ENCODE results near the gene SLC28A1.

SLC28A1 gene

DNA sequence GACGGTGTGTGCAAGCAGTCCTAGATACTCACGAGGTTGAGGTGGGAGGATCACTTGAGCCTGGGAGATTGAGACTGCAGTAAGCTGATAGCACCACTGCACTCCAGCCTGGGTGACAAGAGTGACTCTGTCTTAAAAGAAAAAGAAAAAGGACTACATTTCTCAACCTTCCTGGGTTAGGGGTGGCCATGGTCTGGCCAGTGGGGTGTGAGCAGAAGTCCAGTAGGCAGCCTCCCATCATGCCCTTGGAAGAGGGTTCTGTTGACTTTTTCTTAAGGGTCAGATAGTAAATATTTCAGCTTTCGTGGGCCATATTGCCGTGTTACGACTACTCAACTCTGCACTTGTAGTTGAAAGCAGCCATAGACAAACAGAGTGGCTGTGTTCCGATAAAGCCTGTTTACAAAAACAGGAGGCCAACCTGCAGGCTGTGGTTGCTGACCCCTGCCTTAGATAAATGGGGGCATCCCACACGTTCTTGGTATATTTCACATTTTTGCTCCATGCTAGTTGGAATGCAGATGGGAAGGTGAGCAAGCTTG lies 66.2 kb downstream of the SLC28A1 start:
- Histone ChIP-seq H3K4me1 (ENCODE audit: control insufficient read depth in 1 of 2, insufficient read depth in 2 of 2, low read length in 2 of 2) (peaks cover 0 to 8% of the 10 kb centered on the region in 2 experiments), H3K23ac (ENCODE audit: low read length) (no peak overlapping the region), H3K18ac (ENCODE audit: low read length) (no peak overlapping the region), H3K4me2 (ENCODE audit: low read length) (no peak overlapping the region), H3K9ac (ENCODE audit: low read length) (no peak overlapping the region), H3K4ac (ENCODE audit: low read depth, low read length) (no peak overlapping the region), H3K27me3 (ENCODE audit: insufficient read depth, low read length) (no peaks in the 10 kb centered on the region), H3K79me2 (ENCODE audit: control insufficient read depth, insufficient read depth, low read length, poor library complexity) (no peaks in the 10 kb centered on the region), H3K9me3 (ENCODE audit: insufficient read depth, low read depth, low read length) (no peaks in the 10 kb centered on the region), H2BK5ac (ENCODE audit: low read depth, low read length, poor library complexity) (no peak overlapping the region), H2AK5ac (ENCODE audit: low read length) (no peak overlapping the region), H3K4me3 (ENCODE audit: low read depth, low read length) (no peak overlapping the region), H3K14ac (ENCODE audit: low read length) (no peak overlapping the region), H2BK120ac (ENCODE audit: insufficient read depth, low read length, poor library complexity) (no peak overlapping the region), H4K12ac (ENCODE audit: low read depth, low read length) (no peak overlapping the region), H4K8ac (ENCODE audit: low read depth, low read length) (no peak overlapping the region), H2BK12ac (ENCODE audit: low read length) (no peak overlapping the region), H2AFZ (ENCODE audit: insufficient read depth, low read length, poor library complexity) (peak overlapping the region; percentile 38), H3K79me1 (ENCODE audit: low read length) (no peaks in the 10 kb centered on the region), H3K27ac (ENCODE audit: low read depth, low read length) (no peak overlapping the region), H4K91ac (ENCODE audit: low read depth, low read length) (no peak overlapping the region), H3K36me3 (ENCODE audit: control insufficient read depth in 1 of 2, insufficient read depth in 2 of 2, low read length in 2 of 2) (no peaks in the 10 kb centered on the region)
- DNase-seq = peak; percentile 60 to 83
- no CpG with 5 or more reads among the region's 7 CpGs for whole genome bisulfite sequencing (ENCODE audit: extremely low coverage, insufficient coverage, insufficient read length)

DNA sequence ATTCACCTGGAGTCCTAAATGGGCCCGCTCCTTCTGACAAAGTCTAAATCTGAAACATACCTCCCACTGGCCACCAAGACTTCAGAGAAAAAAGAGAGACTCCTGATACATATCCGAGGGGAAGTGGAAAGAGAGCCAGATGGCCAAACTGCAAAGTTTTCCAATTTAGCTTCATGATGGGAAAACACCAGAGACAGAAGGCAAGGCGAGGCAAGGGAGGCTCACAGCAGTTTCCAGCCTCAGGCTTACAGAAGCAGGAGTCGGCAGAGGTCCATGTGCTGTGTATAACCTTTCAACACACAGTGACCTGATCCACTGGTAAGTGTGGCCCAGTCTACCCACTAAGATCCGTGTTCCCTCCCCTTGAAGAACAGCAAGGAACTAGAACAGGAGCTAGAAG lies 67.3 kb downstream of the SLC28A1 start:
- Histone ChIP-seq H4K91ac (ENCODE audit: low read depth, low read length) (no peak overlapping the region), H2BK120ac (ENCODE audit: insufficient read depth, low read length, poor library complexity) (no peak overlapping the region), H2AK5ac (ENCODE audit: low read length) (no peak overlapping the region), H3K79me2 (ENCODE audit: control insufficient read depth, insufficient read depth, low read length, poor library complexity) (no peaks in the 10 kb centered on the region), H3K4me3 (ENCODE audit: low read depth, low read length) (no peak overlapping the region), H2BK12ac (ENCODE audit: low read length) (no peak overlapping the region), H3K27ac (ENCODE audit: low read depth, low read length) (no peak overlapping the region), H2AFZ (ENCODE audit: insufficient read depth, low read length, poor library complexity) (no peak overlapping the region), H4K8ac (ENCODE audit: low read depth, low read length) (no peak overlapping the region), H3K14ac (ENCODE audit: low read length) (no peak overlapping the region), H4K12ac (ENCODE audit: low read depth, low read length) (no peak overlapping the region), H3K4ac (ENCODE audit: low read depth, low read length) (no peak overlapping the region), H3K4me2 (ENCODE audit: low read length) (no peak overlapping the region), H3K23ac (ENCODE audit: low read length) (no peak overlapping the region), H3K27me3 (ENCODE audit: insufficient read depth, low read length) (no peaks in the 10 kb centered on the region), H3K4me1 (ENCODE audit: control insufficient read depth in 1 of 2, insufficient read depth in 2 of 2, low read length in 2 of 2) (peaks cover 0 to 8% of the 10 kb centered on the region in 2 experiments), H2BK5ac (ENCODE audit: low read depth, low read length, poor library complexity) (no peak overlapping the region), H3K9ac (ENCODE audit: low read length) (no peak overlapping the region), H3K18ac (ENCODE audit: low read length) (no peak overlapping the region), H3K36me3 (ENCODE audit: control insufficient read depth in 1 of 2, insufficient read depth in 2 of 2, low read length in 2 of 2) (no peaks in the 10 kb centered on the region), H3K79me1 (ENCODE audit: low read length) (no peaks in the 10 kb centered on the region), H3K9me3 (ENCODE audit: insufficient read depth, low read depth, low read length) (no peaks in the 10 kb centered on the region)
- WGBS (ENCODE audit: extremely low coverage, insufficient coverage, insufficient read length) = no CpG with 5 or more reads among the region's 5 CpGs
- DNase-seq = no peak

DNA sequence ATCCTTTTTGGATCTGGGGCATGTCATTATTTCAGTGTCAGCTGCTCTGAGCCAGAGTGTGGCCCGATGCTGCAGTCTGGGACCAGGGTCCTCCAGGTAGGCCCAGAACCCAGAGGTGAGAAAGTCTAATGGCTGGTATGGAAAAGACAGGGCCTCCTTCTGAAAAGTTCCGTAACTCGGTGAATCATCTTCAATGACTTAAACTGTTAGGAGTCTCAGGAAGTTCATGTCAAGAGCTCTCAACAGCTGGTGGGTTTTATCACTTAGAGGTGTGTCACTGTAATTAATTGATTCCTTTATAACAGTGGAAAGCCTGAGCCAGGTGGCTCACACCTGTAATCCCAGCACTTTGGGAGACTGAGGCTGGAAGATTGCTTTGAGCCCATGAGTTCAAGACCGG lies 68.7 kb downstream of the SLC28A1 start:
- no peak overlapping the region for H2BK120ac ChIP-seq (ENCODE audit: insufficient read depth, low read length, poor library complexity)
- H3K27me3 ChIP-seq (ENCODE audit: insufficient read depth, low read length) = no peaks in the 10 kb centered on the region
- H3K79me1 ChIP-seq (ENCODE audit: low read length) = no peaks in the 10 kb centered on the region
- no peak overlapping the region for H4K8ac ChIP-seq (ENCODE audit: low read depth, low read length)
- H3K4ac ChIP-seq (ENCODE audit: low read depth, low read length) = no peak overlapping the region
- no peak overlapping the region for H4K12ac ChIP-seq (ENCODE audit: low read depth, low read length)
- peaks cover 0 to 8% of the 10 kb centered on the region in 2 experiments for H3K4me1 ChIP-seq (ENCODE audit: control insufficient read depth in 1 of 2, insufficient read depth in 2 of 2, low read length in 2 of 2)
- no peaks in the 10 kb centered on the region for H3K36me3 ChIP-seq (ENCODE audit: control insufficient read depth in 1 of 2, insufficient read depth in 2 of 2, low read length in 2 of 2)
- no peak overlapping the region for H3K9ac ChIP-seq (ENCODE audit: low read length)
- no CpG with 5 or more reads among the region's 4 CpGs for WGBS (ENCODE audit: extremely low coverage, insufficient coverage, insufficient read length)
- DNase-seq = peak; percentile 35 to 78
- no peak overlapping the region for H2AK5ac ChIP-seq (ENCODE audit: low read length)
- no peak overlapping the region for H2BK5ac ChIP-seq (ENCODE audit: low read depth, low read length, poor library complexity)
- no peaks in the 10 kb centered on the region for H3K9me3 ChIP-seq (ENCODE audit: insufficient read depth, low read depth, low read length)
- no peak overlapping the region for H3K4me3 ChIP-seq (ENCODE audit: low read depth, low read length)
- H3K23ac ChIP-seq (ENCODE audit: low read length) = no peak overlapping the region
- no peak overlapping the region for H2BK12ac ChIP-seq (ENCODE audit: low read length)
- no peak overlapping the region for H3K18ac ChIP-seq (ENCODE audit: low read length)
- H3K79me2 ChIP-seq (ENCODE audit: control insufficient read depth, insufficient read depth, low read length, poor library complexity) = no peaks in the 10 kb centered on the region
- H3K14ac ChIP-seq (ENCODE audit: low read length) = no peak overlapping the region
- no peak overlapping the region for H4K91ac ChIP-seq (ENCODE audit: low read depth, low read length)
- H3K27ac ChIP-seq (ENCODE audit: low read depth, low read length) = no peak overlapping the region
- no peak overlapping the region for H2AFZ ChIP-seq (ENCODE audit: insufficient read depth, low read length, poor library complexity)
- no peak overlapping the region for H3K4me2 ChIP-seq (ENCODE audit: low read length)

DNA sequence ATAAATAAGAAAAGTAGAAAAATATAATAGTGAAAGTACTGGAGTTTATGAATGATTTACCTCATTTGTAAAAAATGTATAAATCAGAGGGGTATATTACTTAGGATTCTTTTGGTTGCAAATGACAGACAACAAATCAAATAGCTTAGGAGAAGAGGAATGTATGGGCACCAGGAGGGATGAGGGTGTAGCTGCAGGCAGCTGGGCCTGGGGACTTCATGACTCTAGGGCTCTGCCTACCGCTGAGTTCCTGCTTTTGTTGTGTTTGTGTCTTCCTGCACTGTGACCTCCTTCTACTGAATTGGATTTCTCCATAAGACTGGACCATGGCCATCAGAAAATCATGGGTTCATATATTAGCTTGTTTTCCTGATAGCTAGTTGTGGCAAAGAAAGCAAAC lies 69.3 kb downstream of the SLC28A1 start:
- no peaks in the 10 kb centered on the region for H3K79me2 ChIP-seq (ENCODE audit: control insufficient read depth, insufficient read depth, low read length, poor library complexity)
- WGBS (ENCODE audit: extremely low coverage, insufficient coverage, insufficient read length) = no CpG with 5 or more reads among the region's 1 CpG
- H2BK120ac ChIP-seq (ENCODE audit: insufficient read depth, low read length, poor library complexity) = no peak overlapping the region
- H3K4ac ChIP-seq (ENCODE audit: low read depth, low read length) = no peak overlapping the region
- H3K4me1 ChIP-seq (ENCODE audit: control insufficient read depth in 1 of 2, insufficient read depth in 2 of 2, low read length in 2 of 2) = peaks cover 0 to 8% of the 10 kb centered on the region in 2 experiments
- H3K14ac ChIP-seq (ENCODE audit: low read length) = no peak overlapping the region
- DNase-seq = peak; percentile 81 to 84
- no peak overlapping the region for H2BK12ac ChIP-seq (ENCODE audit: low read length)
- no peak overlapping the region for H2AFZ ChIP-seq (ENCODE audit: insufficient read depth, low read length, poor library complexity)
- no peak overlapping the region for H3K4me3 ChIP-seq (ENCODE audit: low read depth, low read length)
- H4K91ac ChIP-seq (ENCODE audit: low read depth, low read length) = no peak overlapping the region
- H3K27me3 ChIP-seq (ENCODE audit: insufficient read depth, low read length) = no peaks in the 10 kb centered on the region
- no peaks in the 10 kb centered on the region for H3K79me1 ChIP-seq (ENCODE audit: low read length)
- H4K8ac ChIP-seq (ENCODE audit: low read depth, low read length) = no peak overlapping the region
- H3K18ac ChIP-seq (ENCODE audit: low read length) = no peak overlapping the region
- H2AK5ac ChIP-seq (ENCODE audit: low read length) = no peak overlapping the region
- H3K27ac ChIP-seq (ENCODE audit: low read depth, low read length) = no peak overlapping the region
- H3K9ac ChIP-seq (ENCODE audit: low read length) = no peak overlapping the region
- no peak overlapping the region for H4K12ac ChIP-seq (ENCODE audit: low read depth, low read length)
- H3K9me3 ChIP-seq (ENCODE audit: insufficient read depth, low read depth, low read length) = no peaks in the 10 kb centered on the region
- H2BK5ac ChIP-seq (ENCODE audit: low read depth, low read length, poor library complexity) = no peak overlapping the region
- H3K23ac ChIP-seq (ENCODE audit: low read length) = no peak overlapping the region
- no peak overlapping the region for H3K4me2 ChIP-seq (ENCODE audit: low read length)
- H3K36me3 ChIP-seq (ENCODE audit: control insufficient read depth in 1 of 2, insufficient read depth in 2 of 2, low read length in 2 of 2) = no peaks in the 10 kb centered on the region

All from trophoblast cell (in vitro differentiated cells and primary cell).